Measurements from ENCODE around the gene UNKL. TPM values are rescaled to one million over a fixed set of nuclear protein-coding genes. Genes with fewer than 3 reads are reported as not detected.

Gene UNKL
- total and polyA plus RNA-seq, 2 experiments from 2014 or later: 6.1 to 13.0 TPM

GRCh38 chr16:1451702-1452392 is 37.3 kb upstream of the UNKL start:
- H2AFZ ChIP-seq: no peak overlapping the region
- H3K4me3 ChIP-seq: no peak overlapping the region
- no peaks in the 10 kb centered on the region for H3K79me2 ChIP-seq (ENCODE audit: insufficient read depth)
- H3K36me3 ChIP-seq (ENCODE audit: low read depth): no peaks in the 10 kb centered on the region
- no peak overlapping the region for H3K27ac ChIP-seq
- H3K4me2 ChIP-seq (ENCODE audit: unreplicated experiment): no peak overlapping the region
- no peaks in the 10 kb centered on the region for H3K9me3 ChIP-seq (ENCODE audit: low read depth)
- in situ Hi-C loops (cut with MboI): no loop called here
- H3K9ac ChIP-seq: no peak overlapping the region
- 96 to 97% methylated on average over 32 to 34 of the region's 34 CpGs for WGBS, 2 experiments (ENCODE audit: low coverage in 1 of 2, low lambda C conversion rate in 2 of 2, missing lambda C conversion rate in 2 of 2)
- no peaks in the 10 kb centered on the region for H3K4me1 ChIP-seq (ENCODE audit: insufficient read depth)
- H3K27me3 ChIP-seq (replicated peaks; ENCODE audit: insufficient read depth): no peaks in the 10 kb centered on the region
- no peaks in the 10 kb centered on the region for H3F3A ChIP-seq (ENCODE audit: insufficient read depth)
- no peaks in the 10 kb centered on the region for H4K20me1 ChIP-seq (ENCODE audit: insufficient read depth)
- DNase-seq: no peak
- TF ChIP-seq EZH2phosphoT487 (IDR thresholded peaks at IDR 0.05; ENCODE audit: insufficient read depth, low read depth) (no peak), EZH2 (IDR thresholded peaks at IDR 0.05; ENCODE audit: insufficient read depth, poor library complexity, severe bottlenecking) (no peak)
- no peaks in the 10 kb centered on the region for H3K9me2 ChIP-seq (ENCODE audit: insufficient read depth)

GRCh38 chr16:1450841-1451240 is 36.3 kb upstream of the UNKL start:
- no peaks in the 10 kb centered on the region for H3K79me2 ChIP-seq (ENCODE audit: insufficient read depth)
- no peak overlapping the region for H3K9ac ChIP-seq
- no peak overlapping the region for H2AFZ ChIP-seq
- H4K20me1 ChIP-seq (ENCODE audit: insufficient read depth): no peaks in the 10 kb centered on the region
- H3K9me3 ChIP-seq (ENCODE audit: low read depth): no peaks in the 10 kb centered on the region
- no peaks in the 10 kb centered on the region for H3K27me3 ChIP-seq (replicated peaks; ENCODE audit: insufficient read depth)
- H3F3A ChIP-seq (ENCODE audit: insufficient read depth): no peaks in the 10 kb centered on the region
- TF ChIP-seq EZH2phosphoT487 (IDR thresholded peaks at IDR 0.05; ENCODE audit: insufficient read depth, low read depth) (no peak), EZH2 (IDR thresholded peaks at IDR 0.05; ENCODE audit: insufficient read depth, poor library complexity, severe bottlenecking) (no peak)
- H3K27ac ChIP-seq: no peak overlapping the region
- no peak for DNase-seq
- H3K36me3 ChIP-seq (ENCODE audit: low read depth): no peaks in the 10 kb centered on the region
- H3K4me1 ChIP-seq (ENCODE audit: insufficient read depth): no peaks in the 10 kb centered on the region
- 98 to 99% methylated on average over 21 of the region's 21 CpGs for WGBS, 2 experiments (ENCODE audit: low coverage in 1 of 2, low lambda C conversion rate in 2 of 2, missing lambda C conversion rate in 2 of 2)
- H3K4me3 ChIP-seq: no peak overlapping the region
- H3K4me2 ChIP-seq (ENCODE audit: unreplicated experiment): no peak overlapping the region
- in situ Hi-C loops (cut with MboI): no loop called here
- H3K9me2 ChIP-seq (ENCODE audit: insufficient read depth): no peaks in the 10 kb centered on the region

GRCh38 chr16:1450218-1450617 is 35.7 kb upstream of the UNKL start:
- Histone ChIP-seq H2AFZ (no peak overlapping the region), H3K27me3 (replicated peaks; ENCODE audit: insufficient read depth) (no peaks in the 10 kb centered on the region), H3K79me2 (ENCODE audit: insufficient read depth) (no peaks in the 10 kb centered on the region), H3K36me3 (ENCODE audit: low read depth) (no peaks in the 10 kb centered on the region), H3K4me1 (ENCODE audit: insufficient read depth) (no peaks in the 10 kb centered on the region), H3K9me2 (ENCODE audit: insufficient read depth) (no peaks in the 10 kb centered on the region), H3K4me2 (ENCODE audit: unreplicated experiment) (no peak overlapping the region), H3K4me3 (no peak overlapping the region), H3K9me3 (ENCODE audit: low read depth) (no peaks in the 10 kb centered on the region), H3K9ac (no peak overlapping the region), H3F3A (ENCODE audit: insufficient read depth) (no peaks in the 10 kb centered on the region), H4K20me1 (ENCODE audit: insufficient read depth) (no peaks in the 10 kb centered on the region), H3K27ac (no peak overlapping the region)
- 91% methylated on average over 10 to 29 of the region's 29 CpGs for WGBS, 2 experiments (ENCODE audit: low coverage in 1 of 2, low lambda C conversion rate in 2 of 2, missing lambda C conversion rate in 2 of 2)
- in situ Hi-C loops (cut with MboI): no loop called here
- TF ChIP-seq EZH2phosphoT487 (IDR thresholded peaks at IDR 0.05; ENCODE audit: insufficient read depth, low read depth) (no peak), EZH2 (IDR thresholded peaks at IDR 0.05; ENCODE audit: insufficient read depth, poor library complexity, severe bottlenecking) (no peak)
- DNase-seq: no peak

- H3K27ac ChIP-seq: no peak overlapping the region
- no peak for TF ChIP-seq EZH2 (IDR thresholded peaks at IDR 0.05; ENCODE audit: insufficient read depth, poor library complexity, severe bottlenecking)
- no peak for TF ChIP-seq EZH2phosphoT487 (IDR thresholded peaks at IDR 0.05; ENCODE audit: insufficient read depth, low read depth)
- no peaks in the 10 kb centered on the region for H3K79me2 ChIP-seq (ENCODE audit: insufficient read depth)
- no peak overlapping the region for H2AFZ ChIP-seq
- no peaks in the 10 kb centered on the region for H4K20me1 ChIP-seq (ENCODE audit: insufficient read depth)
- H3K9ac ChIP-seq: no peak overlapping the region
- H3K36me3 ChIP-seq (ENCODE audit: low read depth): no peaks in the 10 kb centered on the region
- H3F3A ChIP-seq (ENCODE audit: insufficient read depth): no peaks in the 10 kb centered on the region
- in situ Hi-C loops (cut with MboI): no loop called here
- no peak overlapping the region for H3K4me3 ChIP-seq
- no peak overlapping the region for H3K4me2 ChIP-seq (ENCODE audit: unreplicated experiment)
- DNase-seq: no peak
- H3K27me3 ChIP-seq (replicated peaks; ENCODE audit: insufficient read depth): no peaks in the 10 kb centered on the region
- no peaks in the 10 kb centered on the region for H3K9me2 ChIP-seq (ENCODE audit: insufficient read depth)
- H3K4me1 ChIP-seq (ENCODE audit: insufficient read depth): no peaks in the 10 kb centered on the region
- H3K9me3 ChIP-seq (ENCODE audit: low read depth): no peaks in the 10 kb centered on the region
- 96 to 98% methylated on average over 25 of the region's 25 CpGs for WGBS, 2 experiments (ENCODE audit: low coverage in 1 of 2, low lambda C conversion rate in 2 of 2, missing lambda C conversion rate in 2 of 2)
Observed at GRCh38 chr16:1449201-1449788, 34.8 kb upstream of the UNKL start.

All from GM23248 (cell line).